Activated naive CD8-positive, alpha-beta T cell treated with anti-CD3 and anti-CD28 coated beads, Interleukin-2, amount 50 U/mL, for 16 hours (primary cell): ENCODE measurements around the gene EIF4E3.

Experiments used
- DNase-seq: peaks from one replicate; pipeline ENCODE4 v3.0.0-alpha.2; 2020; ENCODE audit warnings: low read depth, low spot score

The EIF4E3 gene

DNA sequence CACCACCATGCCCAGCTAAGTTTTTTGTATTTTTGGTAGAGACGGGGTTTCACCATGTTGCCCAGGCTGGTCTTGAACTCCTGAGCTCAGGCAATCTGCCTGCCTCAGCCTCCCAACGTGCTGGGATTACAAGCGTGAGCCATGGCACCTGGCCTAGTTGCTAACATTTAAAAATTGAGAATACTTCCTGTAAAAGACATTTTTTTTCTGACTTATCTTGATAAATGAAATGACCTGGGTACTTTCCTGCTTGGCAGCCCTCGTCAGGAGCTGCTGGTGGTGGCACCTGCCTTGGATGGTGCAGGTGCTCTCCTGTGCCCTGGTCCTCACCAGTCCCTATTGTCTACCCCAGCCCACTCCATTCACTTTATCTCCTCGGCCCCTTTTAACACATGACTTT lies 74.8 kb downstream of the EIF4E3 start:
- DNase-seq: no peak

DNA sequence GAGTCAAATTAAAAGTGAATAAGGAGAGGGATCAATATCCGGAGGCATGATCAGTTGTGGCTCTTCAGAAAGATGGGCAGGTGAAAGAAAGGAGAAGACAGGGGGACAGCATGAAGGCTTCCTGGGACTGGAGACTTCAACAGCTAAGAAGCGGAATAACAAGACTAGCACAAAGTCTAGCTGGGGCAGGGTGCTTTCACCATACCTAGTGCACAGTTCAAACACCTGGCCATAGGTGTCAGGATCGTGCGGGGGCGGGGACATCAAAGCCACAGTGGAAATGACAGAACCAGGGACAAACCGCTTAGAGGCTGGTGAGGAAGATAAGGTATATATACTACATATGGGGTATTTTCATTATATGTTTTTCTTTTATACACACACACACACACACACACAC lies 75.4 kb downstream of the EIF4E3 start:
- no peak for DNase-seq

DNA sequence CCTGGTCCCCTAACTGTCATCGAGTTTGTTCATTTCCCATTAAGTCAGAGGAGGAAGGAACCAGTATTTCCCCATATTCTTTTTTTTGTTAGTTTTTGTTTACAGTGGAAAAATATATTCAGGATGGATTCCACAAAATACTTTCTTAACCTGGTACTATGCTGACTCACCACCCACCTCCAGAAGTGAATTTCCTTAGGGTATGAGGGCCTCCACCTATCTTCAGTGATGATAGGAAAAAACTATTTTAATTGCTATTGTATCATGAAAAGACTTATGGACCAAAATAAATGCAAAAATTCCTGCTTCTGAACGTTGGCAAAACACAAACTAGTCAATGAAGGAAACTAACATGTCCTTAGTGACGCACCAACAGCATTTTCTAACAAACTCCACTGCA lies 77.5 kb downstream of the EIF4E3 start:
- no peak for DNase-seq

DNA sequence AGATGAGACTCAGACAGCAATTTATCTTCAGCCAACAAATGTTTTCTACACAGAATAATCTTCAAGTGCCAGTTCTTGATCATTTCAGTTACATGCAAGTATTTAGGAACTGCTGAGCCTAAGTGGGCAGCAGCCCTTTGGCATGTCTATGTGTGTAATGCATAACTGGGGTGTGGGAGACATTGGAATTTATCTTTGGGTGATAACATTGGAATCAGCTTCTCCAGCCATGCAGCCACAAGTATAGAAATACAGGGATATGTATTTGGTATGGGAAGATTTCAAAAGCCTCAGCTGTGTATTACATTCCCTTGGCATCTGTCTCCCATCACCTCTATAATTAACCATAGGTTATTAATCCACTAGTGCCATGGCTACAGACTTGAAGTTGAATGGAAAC lies 78.2 kb downstream of the EIF4E3 start:
- no peak for DNase-seq

DNA sequence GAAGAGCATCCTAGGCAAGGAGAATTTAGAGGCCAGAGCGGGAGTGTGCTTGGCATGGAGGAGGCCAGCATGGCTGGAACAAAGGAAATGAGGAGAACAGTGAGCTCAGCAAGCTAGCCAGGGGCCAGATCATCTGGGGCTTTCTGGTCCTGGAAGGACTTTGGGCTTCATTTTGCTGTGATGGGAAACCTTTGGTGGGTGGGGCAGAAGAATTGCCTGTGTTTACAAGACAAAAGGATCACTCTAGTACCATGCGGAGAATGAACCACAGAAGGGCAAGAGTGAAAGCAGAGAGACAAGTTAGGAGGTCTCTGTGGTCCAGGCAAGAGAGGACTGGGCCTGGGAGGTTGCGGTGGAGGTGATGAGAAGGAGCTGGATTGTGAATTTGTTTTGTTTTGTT lies 80.1 kb downstream of the EIF4E3 start:
- no peak for DNase-seq

DNA sequence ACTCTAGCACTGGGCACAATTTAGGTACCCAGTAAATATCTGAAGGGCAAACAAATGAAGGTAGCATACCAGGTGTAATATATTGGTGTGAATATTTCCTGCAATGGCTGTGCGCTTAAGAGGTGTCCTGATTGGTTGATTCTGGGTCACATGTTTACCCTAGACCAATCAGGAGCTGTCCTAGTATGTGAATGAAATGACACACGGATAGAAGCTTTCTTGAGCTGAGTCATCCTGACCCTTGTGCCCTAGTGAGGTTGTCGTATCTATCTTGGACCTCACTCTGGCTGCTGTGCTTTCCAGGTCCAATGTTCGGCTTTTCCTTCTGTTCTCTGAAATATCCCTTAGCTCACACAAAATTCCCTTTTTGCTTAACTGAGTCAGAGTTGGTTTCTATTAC lies 83.5 kb downstream of the EIF4E3 start:
- no peak for DNase-seq

DNA sequence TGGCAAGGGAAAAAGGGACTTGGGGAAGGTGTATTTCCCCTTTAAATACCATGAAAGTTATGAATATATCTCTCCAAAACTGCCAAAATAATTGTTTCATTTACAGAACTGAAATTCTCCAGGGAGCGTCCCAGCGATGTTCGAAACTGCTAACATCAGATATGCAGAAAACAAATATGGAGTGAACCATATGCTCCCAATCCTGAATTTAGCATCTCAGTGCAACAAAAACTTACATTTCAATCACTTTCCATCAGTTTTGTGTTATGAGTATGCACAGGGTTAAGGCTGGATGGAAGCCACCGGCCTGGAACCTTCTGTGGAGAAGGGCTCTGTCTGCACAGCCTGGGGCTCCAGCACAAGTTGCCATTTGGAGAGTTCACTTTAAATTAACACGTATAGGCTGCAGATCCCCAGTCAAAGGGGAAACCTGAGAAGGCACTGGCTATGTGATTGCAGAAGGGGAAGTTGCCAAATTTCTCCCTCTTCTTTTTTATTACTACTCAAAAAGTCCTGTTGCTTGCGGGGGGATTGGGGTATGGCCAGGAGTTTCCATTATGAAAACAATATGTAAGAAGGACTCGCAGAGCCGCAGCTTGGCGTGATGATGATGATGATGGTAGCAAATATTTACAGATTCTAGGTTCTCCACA lies 84.7 kb downstream of the EIF4E3 start:
- DNase-seq: no peak

DNA sequence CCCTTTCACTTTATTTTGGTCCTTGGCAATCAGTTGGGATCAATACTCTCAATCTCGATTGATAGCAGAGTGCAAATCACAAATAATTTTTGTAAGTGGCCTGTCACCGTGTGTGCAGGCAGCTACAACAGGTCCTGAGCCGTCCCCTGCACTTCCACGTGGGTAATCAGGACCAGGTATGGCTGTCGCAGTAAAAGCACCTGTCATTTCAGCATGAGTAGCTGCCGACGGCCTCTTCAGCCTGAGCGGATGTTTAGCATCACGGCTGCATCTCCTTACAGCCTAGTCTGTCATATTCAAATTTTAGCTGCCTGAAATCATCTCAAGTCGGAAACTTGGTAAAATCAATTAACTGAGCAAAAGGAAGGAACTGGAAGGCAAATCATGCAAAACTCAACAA lies 88.7 kb downstream of the EIF4E3 start:
- DNase-seq: no peak

DNA sequence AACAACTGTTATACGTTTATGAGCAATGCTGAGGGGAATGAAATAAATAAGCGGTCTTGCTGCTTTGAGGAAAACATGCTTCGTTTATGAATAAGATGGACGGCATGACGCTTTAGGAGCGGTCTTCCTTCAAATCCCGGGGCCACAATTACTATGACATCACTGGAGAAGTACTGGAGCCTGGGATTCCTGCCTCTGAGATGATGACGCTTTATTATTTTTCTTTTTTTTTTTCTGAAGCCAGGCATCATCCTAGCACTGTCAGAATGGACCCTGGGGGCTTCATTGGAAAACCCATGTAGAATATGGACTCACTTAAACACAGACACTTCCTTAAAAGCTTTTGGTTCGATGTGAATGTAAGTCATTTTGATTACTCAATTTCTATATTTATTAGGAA lies 89.2 kb downstream of the EIF4E3 start:
- no peak for DNase-seq

DNA sequence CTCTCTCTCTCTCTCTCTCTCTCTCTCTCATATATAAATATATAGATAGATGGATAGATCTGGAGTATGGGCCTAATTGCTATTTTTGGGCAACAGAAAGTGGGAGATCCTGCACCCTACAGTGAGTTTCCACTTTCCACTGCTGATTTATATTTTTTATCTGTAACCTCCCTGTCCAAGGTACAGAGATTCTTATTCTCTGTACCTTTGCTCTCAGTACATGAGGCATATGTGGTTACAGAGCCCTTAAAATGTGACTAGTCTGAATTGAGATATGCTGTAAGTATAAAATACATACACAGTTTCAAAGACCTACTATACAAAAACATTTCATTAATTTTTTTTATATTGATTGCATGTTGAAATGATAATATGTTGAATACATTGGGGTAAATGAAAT lies 90.5 kb downstream of the EIF4E3 start:
- DNase-seq: no peak

DNA sequence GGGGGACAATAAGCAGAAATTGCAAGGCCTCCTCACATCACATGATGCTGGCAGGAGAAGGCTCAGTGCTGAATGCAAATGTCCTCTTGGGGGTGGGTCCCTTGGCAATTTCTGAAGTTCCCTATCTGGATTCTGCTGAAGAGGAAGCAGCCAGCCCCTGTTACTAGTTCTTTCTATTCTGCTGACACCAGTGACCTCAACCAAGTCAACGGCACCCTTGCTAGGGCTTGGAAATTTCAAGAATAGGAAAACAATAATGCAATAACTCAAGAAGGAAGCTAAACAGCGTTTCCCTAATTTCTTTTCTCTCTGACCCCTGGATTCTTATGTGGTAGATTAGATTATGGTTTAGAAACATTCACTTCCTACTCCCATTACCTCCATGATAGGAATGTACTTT lies 95.5 kb downstream of the EIF4E3 start:
- no peak for DNase-seq

DNA sequence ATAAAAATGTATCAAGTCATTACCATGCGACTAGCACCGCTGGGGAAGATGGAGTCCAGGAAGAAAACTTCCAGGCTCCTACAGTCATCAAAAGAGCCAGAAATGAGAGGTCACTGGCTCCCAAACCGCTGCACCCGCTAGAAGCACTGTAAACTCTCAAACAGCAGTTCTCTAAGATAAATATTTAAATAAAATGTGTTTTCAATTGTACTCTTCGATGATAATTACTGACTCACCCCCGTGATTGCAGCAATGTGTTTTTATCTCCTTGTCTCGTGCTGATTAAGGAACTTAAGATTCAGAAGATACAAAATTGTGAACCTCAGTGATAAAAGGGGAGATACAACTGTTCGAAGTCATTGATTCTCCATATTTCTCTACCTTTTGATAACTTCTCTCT lies 95.9 kb downstream of the EIF4E3 start:
- no peak for DNase-seq

DNA sequence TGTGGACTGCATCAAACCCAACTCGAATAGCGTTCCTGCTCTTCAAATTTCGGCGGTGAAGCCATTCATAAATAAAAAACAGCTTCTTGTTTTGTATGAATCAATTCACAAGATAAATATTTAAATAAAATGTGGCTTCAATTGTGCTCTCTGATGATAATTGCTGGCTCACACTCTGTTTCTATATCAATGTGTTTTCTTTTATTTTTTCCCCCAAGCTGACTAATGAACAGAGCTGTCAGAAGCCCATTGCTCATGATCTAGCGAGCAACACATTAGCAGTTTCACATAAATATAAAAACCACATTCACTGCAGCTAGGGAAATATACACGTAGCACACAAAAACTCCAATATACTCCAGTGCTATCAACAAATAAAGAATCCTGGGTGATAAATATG lies 96.7 kb downstream of the EIF4E3 start:
- no peak for DNase-seq

DNA sequence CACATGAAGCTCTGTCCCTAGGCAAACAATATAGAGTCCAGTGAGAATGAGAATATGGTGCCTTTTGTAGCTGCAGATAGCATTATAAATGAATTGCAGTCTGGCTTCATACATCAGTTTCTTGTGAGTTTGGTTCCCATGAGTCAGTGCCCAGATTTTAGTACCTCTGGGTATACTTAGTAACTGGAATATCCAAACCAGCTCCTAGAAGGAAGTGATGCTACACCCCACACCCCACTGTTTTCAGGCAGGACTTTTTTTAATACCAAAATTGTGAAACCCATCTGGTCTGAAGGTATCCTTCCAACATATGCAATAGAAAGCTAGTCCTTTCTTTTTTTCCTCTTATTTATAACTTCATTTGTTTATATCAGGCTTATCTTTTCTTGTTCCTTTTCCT lies 99.5 kb downstream of the EIF4E3 start:
- DNase-seq: no peak
